SJCRH30 (cell line): ENCODE measurements around the gene GRIN2B. TPM values are rescaled to one million over a fixed set of nuclear protein-coding genes. Genes with fewer than 3 reads are reported as not detected.

ENCODE experiments used
- DNase-seq, 2 experiments: peaks; one replicate each; pipeline ENCODE4 v3.0.0-alpha.2; 2015 to 2020
- H3K27ac ChIP-seq: fragments of 250-450 bp; sonication (Bioruptor Pico); 2 replicates; pipeline ENCODE4 v1.5.1; 2020; ENCODE audit warnings: mild to moderate bottlenecking, moderate library complexity
- H3K27me3 ChIP-seq: fragments of 250-450 bp; sonication (Bioruptor Pico); 2 replicates; pipeline ENCODE4 v1.5.1; 2020; ENCODE audit warnings: mild to moderate bottlenecking, moderate library complexity
- H3K36me3 ChIP-seq: fragments of 250-450 bp; sonication (Bioruptor Pico); 2 replicates; pipeline ENCODE4 v1.5.1; 2020; ENCODE audit warnings: mild to moderate bottlenecking, moderate library complexity
- H3K4me1 ChIP-seq: fragments of 250-450 bp; sonication (Bioruptor Pico); 2 replicates; pipeline ENCODE4 v1.5.1; 2020; ENCODE audit warnings: mild to moderate bottlenecking, moderate library complexity
- H3K4me3 ChIP-seq: fragments of 250-450 bp; sonication (Bioruptor Pico); 2 replicates; pipeline ENCODE4 v1.5.1; 2020; ENCODE audit warnings: mild to moderate bottlenecking, moderate library complexity
- H3K9me3 ChIP-seq: fragments of 250-450 bp; sonication (Bioruptor Pico); replicated peaks from 2 replicates; pipeline ENCODE4 v1.5.1; 2020; ENCODE audit warnings: mild to moderate bottlenecking, moderate library complexity
- total RNA-seq: library from RNA; depleted of rRNA; stranded (reverse); fragments of >200 nt; shearing (Covaris generic); gene quantifications from 2 replicates; pipeline ENCODE4 v1.2.3, GENCODE V29; 2014; rRNA removed

Gene GRIN2B
- total RNA-seq, result under 0.01 and 0.13 TPM in 2 replicates

DNA sequence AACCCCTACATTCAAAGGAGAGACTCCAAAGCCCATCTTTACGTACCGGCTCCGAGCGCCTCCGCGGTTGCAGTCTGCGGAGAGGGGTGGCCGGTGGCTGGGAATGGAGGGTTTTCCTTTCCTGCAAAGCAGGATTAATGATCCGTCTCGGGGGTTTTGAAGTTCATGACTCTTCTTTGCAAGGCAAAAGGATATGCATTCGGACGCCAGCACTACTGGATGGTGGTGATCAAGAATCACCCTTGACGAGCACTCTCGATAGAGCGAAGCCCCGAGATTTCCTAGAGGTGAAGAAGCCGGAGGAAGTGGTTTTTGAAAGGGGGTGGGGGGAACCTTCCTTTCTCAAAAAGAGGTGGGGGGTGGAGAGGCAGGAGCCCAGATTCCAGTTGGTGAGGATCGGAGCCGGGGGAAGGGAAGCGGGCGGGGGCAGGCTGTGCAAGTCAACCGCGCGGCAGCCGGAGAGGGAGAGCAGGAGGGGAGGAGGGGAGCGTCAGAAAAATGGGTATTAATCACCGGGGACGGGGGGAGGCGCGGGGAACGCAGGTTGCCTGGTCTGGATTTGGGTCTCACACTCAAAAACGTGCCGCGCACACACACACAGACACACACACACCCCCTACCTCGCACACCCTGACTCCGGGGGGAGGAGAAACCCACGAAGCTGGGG is at the start of gene GRIN2B:
TSS of gene GRIN2B (minus strand) at position 307 of the 667 bp plus-strand sequence. CDS start 115,394 bp downstream, outside the sequence.
- DNase-seq, result no peak
- H3K4me1 ChIP-seq, result no peaks in the 10 kb centered on the region
- no peak within 1 kb of the TSS for H3K4me3 ChIP-seq
- no peaks in the 10 kb centered on the region for H3K9me3 ChIP-seq
- no peaks in the 10 kb centered on the region for H3K36me3 ChIP-seq
- H3K27me3 ChIP-seq, result no peaks in the 10 kb centered on the region
- H3K27ac ChIP-seq, result no peak within 1 kb of the TSS

DNA sequence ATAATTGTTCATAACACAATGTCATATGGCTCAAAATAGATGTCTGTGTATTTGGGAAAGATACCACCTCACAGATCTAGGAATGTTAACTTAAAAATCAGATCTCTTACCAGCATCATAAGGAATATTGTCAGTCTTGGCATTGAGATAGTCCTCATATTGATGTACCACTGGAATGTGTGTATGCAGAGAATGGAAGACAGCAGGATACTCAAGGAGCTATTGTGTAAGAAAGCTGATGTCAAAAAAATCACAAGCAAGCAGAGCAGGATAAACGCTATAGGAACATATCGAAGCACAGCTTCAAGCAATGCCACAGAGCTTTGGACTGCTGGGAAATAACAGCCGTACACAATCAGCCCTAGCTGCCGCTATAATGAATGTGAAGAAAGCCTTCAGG is 45.1 kb upstream of the GRIN2B start:
- H3K36me3 ChIP-seq, result no peaks in the 10 kb centered on the region
- DNase-seq, result no peak
- H3K4me3 ChIP-seq, result no peak overlapping the region
- no peaks in the 10 kb centered on the region for H3K9me3 ChIP-seq
- H3K27me3 ChIP-seq, result no peaks in the 10 kb centered on the region
- H3K27ac ChIP-seq, result no peak overlapping the region
- H3K4me1 ChIP-seq, result no peaks in the 10 kb centered on the region

DNA sequence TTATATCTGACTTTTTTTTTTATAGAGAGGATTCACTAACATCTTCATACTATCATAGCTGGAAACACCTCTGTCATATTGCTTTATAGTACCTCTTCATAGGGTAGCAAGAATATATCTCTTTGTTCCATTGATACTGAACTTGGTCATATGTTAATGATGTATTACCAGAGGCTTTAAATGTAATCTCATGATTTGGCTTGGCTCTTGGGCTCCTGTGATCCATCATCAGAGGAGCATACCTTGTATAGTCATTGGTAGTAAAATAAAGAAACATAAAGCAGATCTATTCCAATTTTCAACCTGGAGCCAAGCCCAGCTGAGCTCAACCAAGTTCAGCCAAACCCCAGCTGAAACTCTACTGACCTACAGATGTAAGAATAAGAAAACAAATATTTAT is 43.2 kb upstream of the GRIN2B start:
- Histone ChIP-seq H3K4me1 (no peaks in the 10 kb centered on the region), H3K4me3 (no peak overlapping the region), H3K27ac (no peak overlapping the region), H3K9me3 (no peaks in the 10 kb centered on the region), H3K36me3 (no peaks in the 10 kb centered on the region), H3K27me3 (no peaks in the 10 kb centered on the region)
- DNase-seq, result no peak

DNA sequence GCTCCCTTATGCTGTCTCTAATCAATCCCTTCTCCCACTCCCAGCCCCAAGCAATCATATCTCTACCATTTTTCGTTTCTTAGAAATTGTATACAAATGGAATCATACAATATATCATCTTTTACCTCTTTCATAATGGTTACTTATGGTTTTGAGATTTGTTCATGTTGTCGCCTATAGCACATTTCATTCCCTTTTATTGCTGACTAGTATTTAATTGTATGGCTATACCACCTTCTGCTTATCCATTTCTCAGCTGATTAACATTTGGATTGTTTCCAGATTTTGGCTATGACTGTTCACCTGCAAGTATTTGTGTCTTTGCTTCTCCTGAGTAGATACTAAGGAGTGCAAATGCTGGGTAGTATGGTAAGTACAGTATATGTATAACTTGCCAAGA is 36.7 kb upstream of the GRIN2B start:
- Histone ChIP-seq H3K4me3 (no peak overlapping the region), H3K27ac (no peak overlapping the region), H3K9me3 (no peaks in the 10 kb centered on the region), H3K4me1 (no peaks in the 10 kb centered on the region), H3K27me3 (no peaks in the 10 kb centered on the region), H3K36me3 (no peaks in the 10 kb centered on the region)
- no peak for DNase-seq

DNA sequence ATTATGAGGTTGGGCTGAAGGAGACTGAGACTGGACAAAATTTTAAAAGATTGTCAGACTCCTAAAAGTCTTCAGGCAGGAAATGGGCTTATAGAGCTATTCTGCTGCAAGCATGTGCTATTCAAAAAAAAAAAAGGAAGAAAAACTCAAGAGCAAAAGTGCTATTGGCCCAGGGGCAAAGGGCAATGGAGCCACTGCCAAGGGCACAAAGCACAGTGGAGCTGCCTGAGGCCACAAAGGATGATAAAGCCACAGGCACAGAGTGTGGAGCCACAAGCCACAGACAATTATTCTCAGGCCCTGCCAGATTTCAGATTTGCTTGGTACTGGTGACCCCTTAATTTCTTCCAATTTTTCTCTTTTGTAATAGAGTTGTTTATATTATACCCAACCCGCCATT is 29.6 kb upstream of the GRIN2B start:
- no peak for DNase-seq
- Histone ChIP-seq H3K4me3 (no peak overlapping the region), H3K4me1 (no peaks in the 10 kb centered on the region), H3K27me3 (no peaks in the 10 kb centered on the region), H3K9me3 (no peaks in the 10 kb centered on the region), H3K36me3 (no peaks in the 10 kb centered on the region), H3K27ac (no peak overlapping the region)

DNA sequence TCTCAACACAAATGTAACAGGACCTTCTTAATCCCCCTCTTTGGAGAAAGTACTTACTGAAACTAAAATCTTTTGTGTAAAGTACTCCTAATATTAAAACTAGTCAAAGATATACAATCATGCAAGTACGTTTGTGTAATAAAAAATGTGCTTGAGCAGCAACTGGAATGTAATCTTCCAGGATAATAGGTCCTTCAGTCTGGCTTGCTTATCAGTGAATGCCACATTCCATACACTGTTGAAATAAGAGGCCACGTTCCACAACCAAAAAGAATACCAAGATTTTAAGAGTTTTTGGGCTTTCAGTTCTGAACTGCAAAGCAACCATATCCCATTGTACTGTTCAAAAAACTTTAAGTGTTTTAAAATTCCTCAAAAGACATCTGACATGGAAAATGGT is 26.2 kb upstream of the GRIN2B start:
- H3K9me3 ChIP-seq, result no peaks in the 10 kb centered on the region
- H3K27me3 ChIP-seq, result no peaks in the 10 kb centered on the region
- no peak for DNase-seq
- no peaks in the 10 kb centered on the region for H3K4me1 ChIP-seq
- no peak overlapping the region for H3K27ac ChIP-seq
- no peaks in the 10 kb centered on the region for H3K36me3 ChIP-seq
- H3K4me3 ChIP-seq, result no peak overlapping the region

DNA sequence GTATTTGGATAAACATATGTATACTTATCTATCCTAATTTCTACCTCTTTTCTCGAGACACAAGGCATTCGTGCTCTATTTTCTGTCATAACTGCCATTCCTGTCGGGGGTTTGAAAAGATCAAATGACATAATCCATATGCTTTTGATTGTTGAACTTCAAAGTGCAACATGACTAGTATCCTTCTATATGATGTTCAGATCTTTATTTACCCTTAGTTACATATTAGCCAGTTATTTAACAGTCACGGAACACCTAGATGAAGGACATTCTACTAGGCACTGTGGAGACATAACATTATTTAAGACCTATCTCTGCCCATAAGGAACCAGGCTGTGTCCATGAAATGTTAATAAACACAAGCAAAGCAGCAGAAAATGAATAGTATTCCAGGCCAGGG is 11.2 kb upstream of the GRIN2B start:
- no peak overlapping the region for H3K27ac ChIP-seq
- H3K27me3 ChIP-seq, result no peaks in the 10 kb centered on the region
- H3K4me3 ChIP-seq, result no peak overlapping the region
- DNase-seq, result no peak
- no peaks in the 10 kb centered on the region for H3K9me3 ChIP-seq
- H3K36me3 ChIP-seq, result no peaks in the 10 kb centered on the region
- H3K4me1 ChIP-seq, result no peaks in the 10 kb centered on the region

DNA sequence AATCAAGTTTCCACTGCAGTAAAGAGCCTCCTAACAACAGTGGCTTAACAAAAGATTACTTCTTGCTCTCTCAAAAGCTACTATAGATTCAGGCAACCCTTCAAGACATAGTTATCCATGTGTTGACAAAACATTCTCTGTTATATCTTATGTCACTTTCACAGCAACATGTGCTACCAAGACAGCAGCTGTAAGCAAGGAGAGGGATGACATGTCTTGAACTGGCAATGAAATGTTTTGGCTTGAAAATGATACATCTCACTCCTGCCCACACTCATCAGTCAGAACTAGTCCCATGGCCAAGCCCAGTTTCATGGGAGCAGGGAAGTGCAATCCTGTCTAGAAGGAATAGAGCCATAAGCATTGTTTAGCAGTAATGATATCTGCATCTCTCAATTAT is 10.7 kb upstream of the GRIN2B start:
- Histone ChIP-seq H3K27ac (no peak overlapping the region), H3K27me3 (no peaks in the 10 kb centered on the region), H3K36me3 (no peaks in the 10 kb centered on the region), H3K4me1 (no peaks in the 10 kb centered on the region), H3K9me3 (no peaks in the 10 kb centered on the region), H3K4me3 (no peak overlapping the region)
- DNase-seq, result no peak

DNA sequence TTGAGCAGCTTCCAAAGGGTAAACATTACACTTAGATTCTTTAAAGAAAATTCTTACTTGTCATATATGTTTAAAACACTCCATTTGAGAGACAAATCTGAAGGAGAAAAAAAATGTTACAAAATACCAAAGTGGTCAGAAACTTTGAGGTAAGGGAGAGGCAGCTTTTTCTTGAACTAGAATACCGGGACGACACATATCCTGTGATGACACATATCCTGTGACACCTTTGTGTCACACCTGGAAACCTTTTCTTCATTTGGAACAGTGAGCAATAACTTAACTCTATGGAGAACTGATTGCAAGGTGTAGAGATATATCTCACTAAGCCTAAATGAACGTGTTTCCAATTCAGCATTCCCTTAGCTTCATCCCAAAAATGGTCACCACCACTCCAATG is 4.6 kb upstream of the GRIN2B start:
- DNase-seq, result no peak
- Histone ChIP-seq H3K27me3 (no peaks in the 10 kb centered on the region), H3K9me3 (no peaks in the 10 kb centered on the region), H3K4me3 (no peak overlapping the region), H3K36me3 (no peaks in the 10 kb centered on the region), H3K27ac (no peak overlapping the region), H3K4me1 (no peaks in the 10 kb centered on the region)

DNA sequence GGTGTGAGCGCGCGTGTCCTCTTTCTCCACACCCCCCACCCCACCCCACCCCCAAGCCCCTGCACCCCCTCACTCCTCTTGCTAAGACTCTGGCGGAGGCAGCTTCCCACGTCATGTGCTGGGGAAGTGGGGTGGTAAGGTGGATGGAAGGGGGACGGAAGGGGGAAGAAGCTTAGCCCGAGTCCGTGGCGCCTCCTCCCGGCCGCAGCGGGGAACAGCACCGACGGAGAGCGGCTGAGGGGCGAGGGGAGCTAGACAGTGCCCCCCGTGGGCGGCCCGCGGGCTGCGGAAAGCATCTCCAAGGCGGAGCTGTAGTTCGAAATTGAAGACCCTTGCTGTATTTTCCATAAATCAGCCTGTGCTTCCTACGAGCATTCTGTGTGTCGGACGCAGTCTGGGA is 588 bp upstream of the GRIN2B start:
- no peaks in the 10 kb centered on the region for H3K36me3 ChIP-seq
- no peaks in the 10 kb centered on the region for H3K9me3 ChIP-seq
- no peaks in the 10 kb centered on the region for H3K4me1 ChIP-seq
- DNase-seq, result no peak
- H3K27me3 ChIP-seq, result no peaks in the 10 kb centered on the region
- no peak overlapping the region for H3K27ac ChIP-seq
- H3K4me3 ChIP-seq, result no peak overlapping the region

DNA sequence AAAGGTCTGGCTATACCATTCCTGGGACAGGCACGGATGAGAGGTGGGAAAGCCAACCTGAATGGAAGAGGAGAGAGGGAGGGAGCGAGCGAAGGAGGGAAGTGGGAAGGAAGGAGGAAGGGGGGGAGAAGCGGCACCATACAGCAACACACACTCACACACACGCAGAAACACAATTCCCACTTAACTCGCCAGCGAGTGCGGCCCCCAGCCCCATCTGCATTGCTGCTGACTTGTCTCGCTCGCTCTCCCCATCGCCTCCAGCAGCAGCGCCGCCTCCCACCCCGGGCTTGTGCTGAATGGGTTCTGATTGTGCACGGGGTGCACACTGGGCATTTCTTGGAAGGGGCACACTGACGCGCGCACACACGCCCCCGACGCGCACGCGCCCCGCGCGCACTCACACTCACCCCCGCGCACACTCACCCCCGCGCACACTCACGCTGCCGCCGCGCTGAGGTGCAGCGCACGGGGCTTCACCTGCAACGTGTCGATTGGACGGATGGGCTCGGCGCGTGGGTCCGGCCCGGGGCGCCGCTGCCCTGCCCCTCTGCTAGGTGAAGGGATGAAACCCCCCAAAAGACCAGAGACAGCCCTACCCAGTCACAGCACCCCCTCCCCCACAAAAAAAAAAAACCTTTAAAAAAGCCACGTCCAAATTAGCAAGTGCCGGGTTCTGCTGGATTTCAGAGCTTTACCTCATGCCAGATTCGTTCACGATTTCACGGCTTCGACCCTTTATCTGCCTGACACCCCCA is 685 bp downstream of the GRIN2B start:
- Histone ChIP-seq H3K4me3 (no peak overlapping the region), H3K4me1 (no peaks in the 10 kb centered on the region), H3K36me3 (no peaks in the 10 kb centered on the region), H3K27ac (no peak overlapping the region), H3K27me3 (no peaks in the 10 kb centered on the region), H3K9me3 (no peaks in the 10 kb centered on the region)
- DNase-seq, result no peak

DNA sequence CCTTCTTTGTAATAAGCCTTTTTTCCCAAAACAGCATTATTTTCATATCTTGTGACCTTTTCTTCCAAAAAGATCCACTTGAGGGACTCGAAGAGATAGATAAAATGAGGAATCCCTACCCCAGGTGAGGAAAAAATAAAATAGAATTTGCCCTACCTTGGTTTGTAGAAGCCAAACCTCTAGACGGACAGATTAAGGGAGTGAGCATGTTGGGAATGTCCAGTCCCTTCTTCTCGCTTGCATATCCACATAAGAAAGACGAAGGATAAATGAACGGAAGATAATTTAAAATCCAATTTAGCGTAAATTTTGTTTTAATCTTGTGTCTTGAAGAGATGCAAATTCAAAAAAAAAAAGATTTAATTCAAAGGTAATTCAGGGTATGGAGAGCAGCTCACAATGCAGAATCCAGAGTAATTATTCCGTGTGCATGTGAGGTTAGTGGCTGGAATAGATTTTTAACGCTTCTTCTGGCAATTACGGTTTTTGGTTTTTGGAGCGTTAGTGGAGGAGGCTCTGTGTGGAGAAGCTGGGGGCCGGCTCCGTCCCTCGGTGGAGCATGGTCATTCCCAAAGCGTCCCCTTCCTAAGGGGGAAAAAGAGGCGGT is 1.5 kb downstream of the GRIN2B start:
- H3K36me3 ChIP-seq, result no peaks in the 10 kb centered on the region
- H3K9me3 ChIP-seq, result no peaks in the 10 kb centered on the region
- no peaks in the 10 kb centered on the region for H3K27me3 ChIP-seq
- no peak overlapping the region for H3K4me3 ChIP-seq
- DNase-seq, result no peak
- no peaks in the 10 kb centered on the region for H3K4me1 ChIP-seq
- H3K27ac ChIP-seq, result no peak overlapping the region

DNA sequence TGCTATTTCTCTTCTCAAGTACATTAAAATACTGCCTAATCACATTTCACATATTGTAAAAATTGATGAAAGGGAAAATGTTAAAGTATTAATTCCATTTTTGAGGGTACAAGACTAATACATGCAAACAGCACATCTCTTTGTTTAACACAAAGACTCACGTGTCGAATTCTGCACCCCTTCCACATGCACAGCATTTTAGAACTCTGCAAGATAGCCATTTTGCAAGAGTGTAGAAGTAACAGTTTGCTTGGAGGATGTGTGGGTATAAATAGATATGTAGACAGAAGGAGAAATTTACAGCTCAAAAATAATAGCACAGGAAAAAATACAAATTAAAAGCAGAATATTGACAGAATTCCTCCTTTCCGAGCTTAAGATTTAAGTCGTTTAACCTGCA is 2.5 kb downstream of the GRIN2B start:
- H3K4me1 ChIP-seq, result no peaks in the 10 kb centered on the region
- H3K4me3 ChIP-seq, result no peak overlapping the region
- no peak overlapping the region for H3K27ac ChIP-seq
- H3K27me3 ChIP-seq, result no peaks in the 10 kb centered on the region
- H3K9me3 ChIP-seq, result no peaks in the 10 kb centered on the region
- no peaks in the 10 kb centered on the region for H3K36me3 ChIP-seq
- no peak for DNase-seq

DNA sequence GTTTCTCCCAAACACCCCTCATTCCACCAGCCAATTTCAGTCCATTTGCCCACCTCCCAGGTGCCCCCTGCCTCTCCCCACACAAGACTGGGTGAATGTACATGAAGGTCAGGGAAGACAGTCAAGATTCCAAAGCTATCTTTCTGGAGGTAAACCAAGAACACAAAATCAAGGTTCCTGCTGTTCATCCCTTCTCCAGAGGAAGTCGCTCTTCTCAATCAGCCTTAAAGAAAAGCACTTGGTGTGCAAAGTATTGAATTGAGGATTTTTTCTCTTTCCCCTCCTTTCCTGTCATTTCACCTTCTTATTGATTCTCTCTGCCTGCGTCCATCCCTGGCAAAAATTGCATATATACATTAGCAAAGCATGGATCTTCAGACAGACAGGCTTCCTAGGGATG is 4.5 kb downstream of the GRIN2B start:
- H3K27ac ChIP-seq, result no peak overlapping the region
- H3K4me3 ChIP-seq, result no peak overlapping the region
- no peaks in the 10 kb centered on the region for H3K36me3 ChIP-seq
- no peaks in the 10 kb centered on the region for H3K9me3 ChIP-seq
- DNase-seq, result no peak
- no peaks in the 10 kb centered on the region for H3K27me3 ChIP-seq
- H3K4me1 ChIP-seq, result no peaks in the 10 kb centered on the region

DNA sequence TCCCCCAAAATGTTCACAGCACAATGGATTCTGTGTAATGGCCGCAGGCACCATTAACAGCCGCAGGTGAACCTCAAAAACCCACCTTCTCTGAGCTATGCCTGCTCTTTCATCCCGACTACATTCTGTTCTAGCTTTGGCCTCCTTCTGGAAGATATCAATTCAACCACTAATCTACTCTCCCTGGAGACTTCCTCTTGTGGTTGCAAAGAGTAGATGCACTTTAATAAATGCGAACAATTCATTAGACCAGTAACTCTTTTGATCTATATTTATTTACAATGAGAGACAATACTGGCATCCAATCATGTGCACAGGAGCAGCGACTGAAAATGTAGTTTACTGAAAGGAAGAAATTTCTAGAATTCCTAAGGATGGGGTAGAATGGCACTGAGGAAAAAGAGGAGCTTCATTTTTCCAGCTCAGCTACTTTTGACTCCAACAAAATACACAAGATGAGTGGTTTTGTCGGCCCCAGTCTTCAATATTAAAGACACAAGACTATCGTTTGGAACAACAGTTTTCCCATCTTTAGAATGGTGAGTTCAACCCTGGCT is 5.3 kb downstream of the GRIN2B start:
- H3K27me3 ChIP-seq, result no peaks in the 10 kb centered on the region
- DNase-seq, result no peak
- H3K36me3 ChIP-seq, result no peaks in the 10 kb centered on the region
- H3K4me3 ChIP-seq, result no peak overlapping the region
- H3K9me3 ChIP-seq, result no peaks in the 10 kb centered on the region
- H3K4me1 ChIP-seq, result no peaks in the 10 kb centered on the region
- no peak overlapping the region for H3K27ac ChIP-seq
